ENCODE data around the gene SLC5A10. TPM values are rescaled to one million over a fixed set of nuclear protein-coding genes. Genes with fewer than 3 reads are reported as not detected.

SLC5A10 gene
- total RNA-seq, 1 experiment from 2014 or later, result not detected

- POLR2A ChIA-PET (ENCODE audit: low non-redundant PET), result no interaction called here
Observed at GRCh38 chr17:18981335-18981641, 29.3 kb downstream of the SLC5A10 start.

GRCh38 chr17:18981642-18982424, 29.9 kb downstream of the SLC5A10 start:
- Histone ChIP-seq H3K9me3 (ENCODE audit: low read depth, low read length, poor library complexity, severe bottlenecking) (no peaks in the 10 kb centered on the region), H3K4me1 (ENCODE audit: insufficient read depth, low read length, poor library complexity, severe bottlenecking) (no peaks in the 10 kb centered on the region), H3K36me3 (ENCODE audit: insufficient read depth, low read length, poor library complexity, severe bottlenecking) (no peaks in the 10 kb centered on the region), H3K27me3 (replicated peaks; ENCODE audit: insufficient read depth, low read depth, low read length, poor library complexity) (no peaks in the 10 kb centered on the region), H3K4me3 (ENCODE audit: low read depth, low read length, poor library complexity, severe bottlenecking) (no peak overlapping the region), H3K27ac (ENCODE audit: low read depth, low read length, poor library complexity, severe bottlenecking) (no peak overlapping the region)
- DNase-seq (ENCODE audit: low spot score), result peak; percentile 25
- POLR2A ChIA-PET (ENCODE audit: low non-redundant PET), result no interaction called here
- CTCF ChIA-PET, result no interaction called here
- no TSS peak for BruUV-seq (replicated peaks)
- TF ChIP-seq EZH2 (IDR thresholded peaks at IDR 0.05; ENCODE audit: borderline replicate concordance, low read depth, low read length, poor library complexity, severe bottlenecking), result no peak
- no peak for TF ChIP-seq CTCF (conservative IDR thresholded peaks at IDR 0.05; ENCODE audit: low read depth, low read length)
- intact Hi-C loops (cut with micrococcal nuclease; ENCODE audit: unreplicated experiment), result no loop called here

More at GRCh38 chr17:18981335-18981641, 29.3 kb downstream of the SLC5A10 start:
- Histone ChIP-seq H3K27ac (ENCODE audit: low read depth, low read length, poor library complexity, severe bottlenecking) (no peak overlapping the region), H3K9me3 (ENCODE audit: low read depth, low read length, poor library complexity, severe bottlenecking) (no peaks in the 10 kb centered on the region), H3K4me1 (ENCODE audit: insufficient read depth, low read length, poor library complexity, severe bottlenecking) (no peaks in the 10 kb centered on the region), H3K4me3 (ENCODE audit: low read depth, low read length, poor library complexity, severe bottlenecking) (no peak overlapping the region), H3K27me3 (replicated peaks; ENCODE audit: insufficient read depth, low read depth, low read length, poor library complexity) (no peaks in the 10 kb centered on the region), H3K36me3 (ENCODE audit: insufficient read depth, low read length, poor library complexity, severe bottlenecking) (no peaks in the 10 kb centered on the region)
- TF ChIP-seq EZH2 (IDR thresholded peaks at IDR 0.05; ENCODE audit: borderline replicate concordance, low read depth, low read length, poor library complexity, severe bottlenecking), result no peak
- TF ChIP-seq CTCF (conservative IDR thresholded peaks at IDR 0.05; ENCODE audit: low read depth, low read length), result no peak
- no peak for DNase-seq (ENCODE audit: low spot score)
- BruUV-seq (replicated peaks), result no TSS peak
- intact Hi-C loops (cut with micrococcal nuclease; ENCODE audit: unreplicated experiment), result no loop called here
- CTCF ChIA-PET, result no interaction called here

GRCh38 chr17:18984273-18985114, 32.5 kb downstream of the SLC5A10 start:
- BruUV-seq (replicated peaks), result no TSS peak
- POLR2A ChIA-PET (ENCODE audit: low non-redundant PET), result no interaction called here
- Histone ChIP-seq H3K27me3 (replicated peaks; ENCODE audit: insufficient read depth, low read depth, low read length, poor library complexity) (no peaks in the 10 kb centered on the region), H3K4me1 (ENCODE audit: insufficient read depth, low read length, poor library complexity, severe bottlenecking) (no peaks in the 10 kb centered on the region), H3K9me3 (ENCODE audit: low read depth, low read length, poor library complexity, severe bottlenecking) (no peaks in the 10 kb centered on the region), H3K27ac (ENCODE audit: low read depth, low read length, poor library complexity, severe bottlenecking) (no peak overlapping the region), H3K36me3 (ENCODE audit: insufficient read depth, low read length, poor library complexity, severe bottlenecking) (peaks cover 3% of the 10 kb centered on the region), H3K4me3 (ENCODE audit: low read depth, low read length, poor library complexity, severe bottlenecking) (no peak overlapping the region)
- no peak for TF ChIP-seq CTCF (conservative IDR thresholded peaks at IDR 0.05; ENCODE audit: low read depth, low read length)
- no peak for TF ChIP-seq EZH2 (IDR thresholded peaks at IDR 0.05; ENCODE audit: borderline replicate concordance, low read depth, low read length, poor library complexity, severe bottlenecking)
- CTCF ChIA-PET, result no interaction called here
- DNase-seq (ENCODE audit: low spot score), result no peak
- intact Hi-C loops (cut with micrococcal nuclease; ENCODE audit: unreplicated experiment), result no loop called here

Measured in A673 (cell line).